Mucosa of descending colon (tissue), 3 donors: ENCODE results near the gene IQCE. TPM values are rescaled to one million over a fixed set of nuclear protein-coding genes. Genes with fewer than 3 reads are reported as not detected.

Experiments used
- ATAC-seq: fragments of 200-7000 bp; cut with Tn5 transposase; one replicate; pipeline ENCODE4 v1.9.1; 2020; ENCODE audit warnings: mild to moderate bottlenecking, moderate library complexity
- DNase-seq, 3 donors: peaks; one replicate each; pipeline ENCODE4 v3.0.0-alpha.2; 2020
- H3K36me3 ChIP-seq: fragments of 200-600 bp; one replicate; pipeline ENCODE4 v1.8.0; 2021; ENCODE audit warnings: low read depth, mild to moderate bottlenecking
- H3K4me1 ChIP-seq: fragments of 200-600 bp; one replicate; pipeline ENCODE4 v1.8.0; 2021; ENCODE audit warnings: low read depth, mild to moderate bottlenecking
- H3K4me3 ChIP-seq: fragments of 200-600 bp; one replicate; pipeline ENCODE4 v1.8.0; 2021; ENCODE audit warnings: mild to moderate bottlenecking
- H3K9me3 ChIP-seq: fragments of 200-600 bp; one replicate; pipeline ENCODE4 v1.8.0; 2021; ENCODE audit warnings: mild to moderate bottlenecking
- intact Hi-C, 2 donors: fragments of 100-400 bp; cut with DNase I in 1 of 2; cut with micrococcal nuclease in 1 of 2; formaldehyde crosslinking; loops; one replicate each; pipeline versions ENCODE4 v1.11.0 to v1.11.1; 2022; cut with DNase I, micrococcal nuclease
- total RNA-seq, 3 donors: library from RNA; stranded (reverse); fragmentation: NEBNext Ultra II Directional in 2 of 3; extraction: Animal tissue kit (Norgen Biotek cat#: 25700) in 2 of 3; gene quantifications; one replicate each; pipeline versions ENCODE4 v1.2.1 to v1.2.4, GENCODE V29; 2021 to 2023
- TF ChIP-seq, protein P1 (sequence below): fragments of 200-600 bp; IDR thresholded peaks from one replicate; pipeline ENCODE4 v1.8.0; 2022; ENCODE audit warnings: antibody characterized with exemption, mild to moderate bottlenecking
- donor health status: DM: no; HTN: no; CAD: no; lungs with moderate emphysema.
- donor health status: DM: no; HTN: no; CAD: no.
- donor health status: DM: no; HTN: yes; CAD: no.

The IQCE gene
- total RNA-seq, 3 donors from 2014 or later: 27.9 to 41.2 (median 35.9) TPM

DNA sequence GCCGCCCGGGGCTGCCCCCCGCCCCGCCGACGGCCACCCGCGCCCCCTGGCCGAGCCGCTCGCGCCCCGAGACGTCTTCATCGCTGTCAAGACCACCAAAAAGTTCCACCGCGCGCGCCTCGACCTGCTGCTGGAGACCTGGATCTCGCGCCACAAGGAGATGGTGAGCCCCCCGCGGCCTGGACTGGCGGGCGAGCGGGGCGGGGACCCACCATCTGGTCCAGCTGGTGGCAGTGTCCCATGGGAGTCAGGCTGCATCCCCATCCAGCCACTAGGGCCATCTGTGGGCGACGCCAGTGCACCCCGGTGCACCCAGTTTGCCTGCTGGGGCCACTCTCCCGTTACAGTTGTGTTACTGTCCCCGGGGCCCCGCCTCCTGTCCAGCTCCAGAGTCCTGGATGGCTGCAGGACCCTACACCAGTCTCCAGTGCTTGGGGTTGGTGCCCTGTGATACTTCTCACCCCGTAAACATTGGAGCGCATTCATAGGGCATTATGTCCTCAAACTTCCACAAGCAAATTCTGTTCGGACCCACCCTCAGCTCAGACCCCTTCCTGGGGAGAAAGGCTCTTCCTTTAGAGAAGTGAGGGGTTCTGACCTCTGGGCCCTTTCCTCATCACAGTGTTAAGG, 38.5 kb upstream of the IQCE start:
- DNase-seq: peak; percentile 67 to 83 (median 75)
- no peak for ATAC-seq
- TF ChIP-seq, protein P1, sequence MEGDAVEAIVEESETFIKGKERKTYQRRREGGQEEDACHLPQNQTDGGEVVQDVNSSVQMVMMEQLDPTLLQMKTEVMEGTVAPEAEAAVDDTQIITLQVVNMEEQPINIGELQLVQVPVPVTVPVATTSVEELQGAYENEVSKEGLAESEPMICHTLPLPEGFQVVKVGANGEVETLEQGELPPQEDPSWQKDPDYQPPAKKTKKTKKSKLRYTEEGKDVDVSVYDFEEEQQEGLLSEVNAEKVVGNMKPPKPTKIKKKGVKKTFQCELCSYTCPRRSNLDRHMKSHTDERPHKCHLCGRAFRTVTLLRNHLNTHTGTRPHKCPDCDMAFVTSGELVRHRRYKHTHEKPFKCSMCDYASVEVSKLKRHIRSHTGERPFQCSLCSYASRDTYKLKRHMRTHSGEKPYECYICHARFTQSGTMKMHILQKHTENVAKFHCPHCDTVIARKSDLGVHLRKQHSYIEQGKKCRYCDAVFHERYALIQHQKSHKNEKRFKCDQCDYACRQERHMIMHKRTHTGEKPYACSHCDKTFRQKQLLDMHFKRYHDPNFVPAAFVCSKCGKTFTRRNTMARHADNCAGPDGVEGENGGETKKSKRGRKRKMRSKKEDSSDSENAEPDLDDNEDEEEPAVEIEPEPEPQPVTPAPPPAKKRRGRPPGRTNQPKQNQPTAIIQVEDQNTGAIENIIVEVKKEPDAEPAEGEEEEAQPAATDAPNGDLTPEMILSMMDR: no peak
- Histone ChIP-seq H3K9me3 (no peaks in the 10 kb centered on the region), H3K4me1 (peaks cover 48% of the 10 kb centered on the region), H3K4me3 (peak overlapping the region; percentile 38), H3K36me3 (no peaks in the 10 kb centered on the region)
- intact Hi-C loops: no loop called here

DNA sequence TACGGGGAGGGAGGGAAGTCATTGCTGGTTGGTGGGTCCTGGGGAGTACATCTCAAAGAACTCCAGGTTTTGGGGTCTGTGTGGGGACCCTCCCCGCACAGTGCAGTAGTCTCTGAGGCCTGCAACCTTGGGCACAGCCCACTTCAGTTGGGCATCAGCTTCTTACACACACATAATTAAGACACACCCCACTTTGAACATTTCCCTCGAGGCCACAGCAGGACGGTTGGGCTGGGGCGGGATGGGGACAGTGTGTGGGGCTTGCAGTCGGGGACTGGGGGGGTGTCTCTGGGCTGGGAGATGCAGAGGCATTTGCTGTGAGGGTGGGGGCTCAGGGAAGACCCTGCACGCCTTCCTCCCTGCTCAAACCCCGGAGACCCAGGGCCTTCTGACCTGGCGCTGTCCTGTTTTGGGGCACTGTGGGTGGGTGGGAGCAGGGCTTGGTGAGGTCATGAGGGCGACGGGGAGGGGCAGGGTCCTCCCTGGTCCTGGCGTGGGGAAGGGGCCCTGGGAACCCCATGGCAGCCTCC, 38.0 kb upstream of the IQCE start:
- Histone ChIP-seq H3K4me1 (peaks cover 53% of the 10 kb centered on the region), H3K9me3 (no peaks in the 10 kb centered on the region), H3K36me3 (no peaks in the 10 kb centered on the region), H3K4me3 (peak overlapping the region; percentile 38)
- TF ChIP-seq, protein P1: no peak
- ATAC-seq: no peak
- intact Hi-C loops: no loop called here
- DNase-seq: peak in 2 of 3 donors; percentile 68 to 70

DNA sequence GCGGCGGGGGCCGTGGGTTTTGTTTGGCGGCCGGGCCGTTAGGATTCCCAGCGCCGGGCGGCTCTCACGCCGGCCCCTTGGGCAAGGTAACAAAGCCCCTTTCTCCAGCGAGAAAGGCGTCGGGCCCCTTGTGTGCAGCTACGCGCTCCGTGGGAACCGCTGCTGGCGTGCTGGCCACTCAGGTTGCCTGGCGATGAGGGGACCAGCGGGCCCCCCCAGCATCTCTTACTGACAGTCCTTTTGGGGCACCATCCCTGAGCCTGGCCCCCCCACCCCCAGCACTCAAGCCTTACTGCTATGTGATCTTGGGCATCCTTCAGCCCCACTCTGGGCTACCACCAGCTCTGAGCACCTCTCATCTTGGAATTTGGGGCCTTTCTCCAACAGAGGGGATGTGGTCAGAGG, 37.4 kb upstream of the IQCE start:
- TF ChIP-seq, protein P1: no peak
- ATAC-seq: no peak
- intact Hi-C loops: no loop called here
- H3K4me3 ChIP-seq: peak overlapping the region; percentile 7
- no peaks in the 10 kb centered on the region for H3K36me3 ChIP-seq
- H3K9me3 ChIP-seq: no peaks in the 10 kb centered on the region
- DNase-seq: peak in 2 of 3 donors; percentile 38 to 56
- H3K4me1 ChIP-seq: peaks cover 59% of the 10 kb centered on the region

DNA sequence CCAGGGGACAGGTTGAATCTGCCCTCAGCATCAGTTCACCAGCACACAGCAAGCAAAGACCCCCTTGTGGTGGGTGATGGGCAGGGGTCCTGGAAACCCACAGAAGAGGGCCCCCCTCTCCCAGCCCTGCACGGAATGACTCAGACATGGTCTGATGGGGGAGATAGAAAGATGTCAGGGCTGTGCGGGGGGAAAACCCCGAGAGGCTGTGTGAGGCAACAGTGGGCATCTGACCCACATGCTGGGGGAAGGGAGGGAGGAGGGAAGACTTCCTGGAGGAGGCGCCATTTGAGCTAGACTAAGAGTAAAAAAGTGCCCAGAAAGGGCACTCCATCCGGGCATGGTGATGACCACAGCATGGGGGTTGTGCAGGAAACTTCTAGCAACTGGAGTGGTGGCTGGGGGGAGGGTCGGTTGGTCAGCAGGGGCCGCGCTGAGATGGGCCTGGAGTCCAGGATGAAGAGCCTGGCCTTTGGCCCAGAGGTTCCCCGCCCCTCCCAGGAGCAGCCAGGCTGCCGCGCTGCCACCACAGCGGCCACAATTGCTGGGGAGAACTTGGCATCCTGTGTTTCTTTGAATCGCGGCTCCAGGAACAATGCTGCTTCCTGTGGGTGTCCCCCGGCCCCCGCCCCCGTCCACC, 36.7 kb upstream of the IQCE start:
- peak; percentile 5 for ATAC-seq

DNA sequence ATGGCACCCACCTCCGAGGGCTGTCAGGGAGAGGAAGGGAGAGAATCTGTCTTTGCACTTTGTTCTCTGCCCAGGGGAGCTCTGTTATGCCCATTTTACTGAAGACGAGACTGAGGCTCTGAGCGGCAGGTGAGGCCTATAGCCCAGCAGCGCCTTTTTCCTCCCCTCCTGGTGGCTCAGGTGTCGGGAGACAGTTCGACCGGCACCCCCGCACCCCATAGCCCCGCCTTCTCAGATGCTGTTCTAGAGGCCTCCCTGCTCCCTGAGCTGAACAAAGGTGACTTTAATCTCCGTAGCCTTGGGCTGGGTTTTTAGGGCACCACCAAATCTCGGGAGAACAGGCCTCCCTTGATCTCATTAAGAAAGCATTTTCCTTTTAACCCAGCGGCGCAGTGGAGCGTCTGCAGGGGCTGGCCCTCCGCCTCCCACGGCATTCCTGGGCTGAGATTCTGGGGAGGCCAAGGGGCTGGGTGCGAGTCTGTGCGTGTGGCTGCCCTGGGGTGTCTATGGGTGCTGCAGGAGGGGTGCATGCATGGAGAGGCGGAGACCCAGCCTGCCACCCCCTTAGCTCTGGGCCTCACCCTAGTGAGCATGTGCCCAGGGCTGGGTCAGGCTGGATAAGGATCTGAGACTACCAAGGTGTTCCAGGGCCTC, 35.9 kb upstream of the IQCE start:
- peak; percentile 77 to 84 (median 81) for DNase-seq
- peak; percentile 15 for ATAC-seq
- H3K4me1 ChIP-seq: peaks cover 72% of the 10 kb centered on the region
- no peak overlapping the region for H3K4me3 ChIP-seq
- TF ChIP-seq, protein P1: peak; percentile 11
- H3K9me3 ChIP-seq: no peaks in the 10 kb centered on the region
- intact Hi-C loops: no loop called here
- no peaks in the 10 kb centered on the region for H3K36me3 ChIP-seq

More for the DNA sequence above, 36.7 kb upstream of the IQCE start:
- DNase-seq: peak; percentile 73 to 83 (median 82)
- TF ChIP-seq, protein P1: no peak
- no peaks in the 10 kb centered on the region for H3K9me3 ChIP-seq
- peaks cover 66% of the 10 kb centered on the region for H3K4me1 ChIP-seq
- peak overlapping the region; percentile 7 for H3K4me3 ChIP-seq
- intact Hi-C loops: no loop called here
- H3K36me3 ChIP-seq: no peaks in the 10 kb centered on the region
